Measurements from ENCODE around the gene SESN1.
"Not testable (repeated sequence)": the region's sequence is repeated elsewhere in the genome, so short reads cannot be mapped to it uniquely, and the experiment has no call there.

Gene SESN1

GRCh38 chr6:109095036-109095834, 589 bp upstream of the SESN1 start, which contains the start of gene CEP57L1:
CEP57L1 (plus strand) TSS chr6:109095507; CDS start chr6:109145222, 49,715 bp downstream.
- DNase-seq (ENCODE audit: low read depth): peak; percentile 84

- no peak for DNase-seq (ENCODE audit: low read depth)
Observed at GRCh38 chr6:109093732-109094415, 772 bp downstream of the SESN1 start.

GRCh38 chr6:109092074-109092473, 2.6 kb downstream of the SESN1 start:
- DNase-seq (ENCODE audit: low read depth): no peak

GRCh38 chr6:109091314-109092024, 3.2 kb downstream of the SESN1 start:
- DNase-seq (ENCODE audit: low read depth): no peak

- DNase-seq (ENCODE audit: low read depth): no peak
Observed at GRCh38 chr6:109088995-109089394, 5.7 kb downstream of the SESN1 start.

- DNase-seq (ENCODE audit: low read depth): no peak
Observed at GRCh38 chr6:109087661-109088264, 6.9 kb downstream of the SESN1 start.

- not testable (repeated sequence) for DNase-seq (ENCODE audit: low read depth)
Observed at GRCh38 chr6:109084146-109084545, 10.5 kb downstream of the SESN1 start.

- no peak for DNase-seq (ENCODE audit: low read depth)
Observed at GRCh38 chr6:109083657-109084056, 11.0 kb downstream of the SESN1 start.

GRCh38 chr6:109082188-109082577, 12.5 kb downstream of the SESN1 start:
- peak; percentile 24 for DNase-seq (ENCODE audit: low read depth)

GRCh38 chr6:109081516-109082187, 13.0 kb downstream of the SESN1 start:
- no peak for DNase-seq (ENCODE audit: low read depth)

GRCh38 chr6:109081026-109081425, 13.6 kb downstream of the SESN1 start:
- no peak for DNase-seq (ENCODE audit: low read depth)

GRCh38 chr6:109079981-109080380, 14.7 kb downstream of the SESN1 start:
- no peak for DNase-seq (ENCODE audit: low read depth)

GRCh38 chr6:109076377-109076776, 18.3 kb downstream of the SESN1 start:
- no peak for DNase-seq (ENCODE audit: low read depth)

GRCh38 chr6:109075934-109076333, 18.7 kb downstream of the SESN1 start:
- DNase-seq (ENCODE audit: low read depth): no peak

- no peak for DNase-seq (ENCODE audit: low read depth)
Observed at GRCh38 chr6:109074133-109074415, 20.6 kb downstream of the SESN1 start.

GRCh38 chr6:109073344-109074132, 21.1 kb downstream of the SESN1 start:
- no peak for DNase-seq (ENCODE audit: low read depth)

- no peak for DNase-seq (ENCODE audit: low read depth)
Observed at GRCh38 chr6:109071125-109071917, 23.3 kb downstream of the SESN1 start.

GRCh38 chr6:109069746-109070145, 24.9 kb downstream of the SESN1 start:
- no peak for DNase-seq (ENCODE audit: low read depth)

- no peak for DNase-seq (ENCODE audit: low read depth)
Observed at GRCh38 chr6:109062767-109063352, 31.8 kb downstream of the SESN1 start.

GRCh38 chr6:109062216-109062615, 32.4 kb downstream of the SESN1 start:
- no peak for DNase-seq (ENCODE audit: low read depth)

Measured in non-pigmented ciliary epithelial cell (primary cell).